ENCODE data around the gene AACS. TPM values are rescaled to one million over a fixed set of nuclear protein-coding genes. Genes with fewer than 3 reads are reported as not detected.
A peak's percentile ranks its signal among the peaks of the same experiment; 100 is the strongest.

The AACS gene
- total and polyA plus RNA-seq, 4 donors: 19.8 to 37.0 (median 24.5) TPM

GRCh38 chr12:125128439-125129178 is 63.4 kb downstream of the AACS start:
- no peaks in the 10 kb centered on the region for H3K9me3 ChIP-seq (ENCODE audit: control insufficient read depth, insufficient read depth, low read length)
- DNase-seq (ENCODE audit: low read depth in 4 of 6, low spot score in 6 of 6): no peak
- peaks cover 45% of the 10 kb centered on the region for H3K36me3 ChIP-seq (ENCODE audit: control insufficient read depth, insufficient read depth, low read length)
- WGBS (ENCODE audit: insufficient coverage): 89% methylated on average over 16 of the region's 18 CpGs
- no peaks in the 10 kb centered on the region for H3K27me3 ChIP-seq (ENCODE audit: control insufficient read depth, insufficient read depth, low read length)
- H3K27ac ChIP-seq (ENCODE audit: low read depth, low read length): no peak overlapping the region
- H3K4me1 ChIP-seq (ENCODE audit: control insufficient read depth, insufficient read depth, low read length): no peaks in the 10 kb centered on the region
- H3K4me3 ChIP-seq (ENCODE audit: low read depth, low read length): no peak overlapping the region

- no peaks in the 10 kb centered on the region for H3K4me1 ChIP-seq (ENCODE audit: control insufficient read depth, insufficient read depth, low read length)
- no peaks in the 10 kb centered on the region for H3K27me3 ChIP-seq (ENCODE audit: control insufficient read depth, insufficient read depth, low read length)
- peaks cover 50% of the 10 kb centered on the region for H3K36me3 ChIP-seq (ENCODE audit: control insufficient read depth, insufficient read depth, low read length)
- no CpG with 5 or more reads among the region's 10 CpGs for WGBS (ENCODE audit: insufficient coverage)
- DNase-seq (ENCODE audit: low read depth in 4 of 6, low spot score in 6 of 6): no peak
- H3K27ac ChIP-seq (ENCODE audit: low read depth, low read length): no peak overlapping the region
- no peak overlapping the region for H3K4me3 ChIP-seq (ENCODE audit: low read depth, low read length)
- no peaks in the 10 kb centered on the region for H3K9me3 ChIP-seq (ENCODE audit: control insufficient read depth, insufficient read depth, low read length)
Measured at GRCh38 chr12:125129179-125129571, 63.9 kb downstream of the AACS start.

- Histone ChIP-seq H3K27me3 (ENCODE audit: control insufficient read depth, insufficient read depth, low read length) (no peaks in the 10 kb centered on the region), H3K27ac (ENCODE audit: low read depth, low read length) (no peak overlapping the region), H3K4me1 (ENCODE audit: control insufficient read depth, insufficient read depth, low read length) (no peaks in the 10 kb centered on the region), H3K9me3 (ENCODE audit: control insufficient read depth, insufficient read depth, low read length) (no peaks in the 10 kb centered on the region), H3K36me3 (ENCODE audit: control insufficient read depth, insufficient read depth, low read length) (peaks cover 54% of the 10 kb centered on the region), H3K4me3 (ENCODE audit: low read depth, low read length) (no peak overlapping the region)
- peak in 2 of 6 donors; percentile 50 to 81 for DNase-seq (ENCODE audit: low read depth in 4 of 6, low spot score in 6 of 6)
- 74% methylated on average over 13 of the region's 18 CpGs for WGBS (ENCODE audit: insufficient coverage)
Measured at GRCh38 chr12:125129591-125130255, 64.5 kb downstream of the AACS start.

GRCh38 chr12:125131958-125132357 is 66.7 kb downstream of the AACS start:
- H3K36me3 ChIP-seq (ENCODE audit: control insufficient read depth, insufficient read depth, low read length): peaks cover 58% of the 10 kb centered on the region
- no peak overlapping the region for H3K27ac ChIP-seq (ENCODE audit: low read depth, low read length)
- DNase-seq (ENCODE audit: low read depth in 4 of 6, low spot score in 6 of 6): no peak
- H3K27me3 ChIP-seq (ENCODE audit: control insufficient read depth, insufficient read depth, low read length): no peaks in the 10 kb centered on the region
- WGBS (ENCODE audit: insufficient coverage): 76% methylated on average over 5 of the region's 8 CpGs
- peaks cover 3% of the 10 kb centered on the region for H3K4me1 ChIP-seq (ENCODE audit: control insufficient read depth, insufficient read depth, low read length)
- H3K9me3 ChIP-seq (ENCODE audit: control insufficient read depth, insufficient read depth, low read length): no peaks in the 10 kb centered on the region
- H3K4me3 ChIP-seq (ENCODE audit: low read depth, low read length): no peak overlapping the region

- DNase-seq (ENCODE audit: low read depth in 4 of 6, low spot score in 6 of 6): peak in 1 of 6 donors; percentile 35
- Histone ChIP-seq H3K9me3 (ENCODE audit: control insufficient read depth, insufficient read depth, low read length) (no peaks in the 10 kb centered on the region), H3K27ac (ENCODE audit: low read depth, low read length) (no peak overlapping the region), H3K27me3 (ENCODE audit: control insufficient read depth, insufficient read depth, low read length) (no peaks in the 10 kb centered on the region), H3K36me3 (ENCODE audit: control insufficient read depth, insufficient read depth, low read length) (peaks cover 58% of the 10 kb centered on the region), H3K4me3 (ENCODE audit: low read depth, low read length) (no peak overlapping the region), H3K4me1 (ENCODE audit: control insufficient read depth, insufficient read depth, low read length) (peaks cover 3% of the 10 kb centered on the region)
- WGBS (ENCODE audit: insufficient coverage): 88% methylated on average over 15 of the region's 16 CpGs
Measured at GRCh38 chr12:125132698-125133400, 67.6 kb downstream of the AACS start.

GRCh38 chr12:125133616-125134015 is 68.4 kb downstream of the AACS start:
- H3K9me3 ChIP-seq (ENCODE audit: control insufficient read depth, insufficient read depth, low read length): no peaks in the 10 kb centered on the region
- H3K4me1 ChIP-seq (ENCODE audit: control insufficient read depth, insufficient read depth, low read length): peaks cover 3% of the 10 kb centered on the region
- H3K4me3 ChIP-seq (ENCODE audit: low read depth, low read length): no peak overlapping the region
- DNase-seq (ENCODE audit: low read depth in 4 of 6, low spot score in 6 of 6): no peak
- peaks cover 56% of the 10 kb centered on the region for H3K36me3 ChIP-seq (ENCODE audit: control insufficient read depth, insufficient read depth, low read length)
- H3K27me3 ChIP-seq (ENCODE audit: control insufficient read depth, insufficient read depth, low read length): no peaks in the 10 kb centered on the region
- WGBS (ENCODE audit: insufficient coverage): 97% methylated on average over 12 of the region's 12 CpGs
- no peak overlapping the region for H3K27ac ChIP-seq (ENCODE audit: low read depth, low read length)

GRCh38 chr12:125134576-125134975 is 69.3 kb downstream of the AACS start:
- Histone ChIP-seq H3K36me3 (ENCODE audit: control insufficient read depth, insufficient read depth, low read length) (peaks cover 59% of the 10 kb centered on the region), H3K27me3 (ENCODE audit: control insufficient read depth, insufficient read depth, low read length) (no peaks in the 10 kb centered on the region), H3K27ac (ENCODE audit: low read depth, low read length) (no peak overlapping the region), H3K4me1 (ENCODE audit: control insufficient read depth, insufficient read depth, low read length) (peaks cover 3% of the 10 kb centered on the region), H3K4me3 (ENCODE audit: low read depth, low read length) (no peak overlapping the region), H3K9me3 (ENCODE audit: control insufficient read depth, insufficient read depth, low read length) (no peaks in the 10 kb centered on the region)
- DNase-seq (ENCODE audit: low read depth in 4 of 6, low spot score in 6 of 6): no peak
- WGBS (ENCODE audit: insufficient coverage): 89% methylated on average over 11 of the region's 14 CpGs

GRCh38 chr12:125135906-125136305 is 70.7 kb downstream of the AACS start:
- Histone ChIP-seq H3K27me3 (ENCODE audit: control insufficient read depth, insufficient read depth, low read length) (no peaks in the 10 kb centered on the region), H3K36me3 (ENCODE audit: control insufficient read depth, insufficient read depth, low read length) (peaks cover 59% of the 10 kb centered on the region), H3K27ac (ENCODE audit: low read depth, low read length) (no peak overlapping the region), H3K4me1 (ENCODE audit: control insufficient read depth, insufficient read depth, low read length) (peaks cover 10% of the 10 kb centered on the region), H3K9me3 (ENCODE audit: control insufficient read depth, insufficient read depth, low read length) (no peaks in the 10 kb centered on the region), H3K4me3 (ENCODE audit: low read depth, low read length) (no peak overlapping the region)
- 90% methylated on average over 8 of the region's 8 CpGs for WGBS (ENCODE audit: insufficient coverage)
- DNase-seq (ENCODE audit: low read depth in 4 of 6, low spot score in 6 of 6): no peak

- Histone ChIP-seq H3K27me3 (ENCODE audit: control insufficient read depth, insufficient read depth, low read length) (no peaks in the 10 kb centered on the region), H3K9me3 (ENCODE audit: control insufficient read depth, insufficient read depth, low read length) (no peaks in the 10 kb centered on the region), H3K36me3 (ENCODE audit: control insufficient read depth, insufficient read depth, low read length) (peaks cover 59% of the 10 kb centered on the region), H3K27ac (ENCODE audit: low read depth, low read length) (no peak overlapping the region), H3K4me3 (ENCODE audit: low read depth, low read length) (no peak overlapping the region), H3K4me1 (ENCODE audit: control insufficient read depth, insufficient read depth, low read length) (peaks cover 10% of the 10 kb centered on the region)
- DNase-seq (ENCODE audit: low read depth in 4 of 6, low spot score in 6 of 6): peak in 2 of 6 donors; percentile 79 to 81
- 53% methylated on average over 17 of the region's 19 CpGs for WGBS (ENCODE audit: insufficient coverage)
Measured at GRCh38 chr12:125136702-125137101, 71.5 kb downstream of the AACS start.

Measured in spinal cord (tissue), 10 donors.